Kidney capillary endothelial cell (primary cell): ENCODE data around the gene MARCHF2.

Source experiments
- DNase-seq: peaks from one replicate; pipeline ENCODE4 v3.0.0-alpha.2; 2018; ENCODE audit warnings: low spot score

Gene MARCHF2

DNA sequence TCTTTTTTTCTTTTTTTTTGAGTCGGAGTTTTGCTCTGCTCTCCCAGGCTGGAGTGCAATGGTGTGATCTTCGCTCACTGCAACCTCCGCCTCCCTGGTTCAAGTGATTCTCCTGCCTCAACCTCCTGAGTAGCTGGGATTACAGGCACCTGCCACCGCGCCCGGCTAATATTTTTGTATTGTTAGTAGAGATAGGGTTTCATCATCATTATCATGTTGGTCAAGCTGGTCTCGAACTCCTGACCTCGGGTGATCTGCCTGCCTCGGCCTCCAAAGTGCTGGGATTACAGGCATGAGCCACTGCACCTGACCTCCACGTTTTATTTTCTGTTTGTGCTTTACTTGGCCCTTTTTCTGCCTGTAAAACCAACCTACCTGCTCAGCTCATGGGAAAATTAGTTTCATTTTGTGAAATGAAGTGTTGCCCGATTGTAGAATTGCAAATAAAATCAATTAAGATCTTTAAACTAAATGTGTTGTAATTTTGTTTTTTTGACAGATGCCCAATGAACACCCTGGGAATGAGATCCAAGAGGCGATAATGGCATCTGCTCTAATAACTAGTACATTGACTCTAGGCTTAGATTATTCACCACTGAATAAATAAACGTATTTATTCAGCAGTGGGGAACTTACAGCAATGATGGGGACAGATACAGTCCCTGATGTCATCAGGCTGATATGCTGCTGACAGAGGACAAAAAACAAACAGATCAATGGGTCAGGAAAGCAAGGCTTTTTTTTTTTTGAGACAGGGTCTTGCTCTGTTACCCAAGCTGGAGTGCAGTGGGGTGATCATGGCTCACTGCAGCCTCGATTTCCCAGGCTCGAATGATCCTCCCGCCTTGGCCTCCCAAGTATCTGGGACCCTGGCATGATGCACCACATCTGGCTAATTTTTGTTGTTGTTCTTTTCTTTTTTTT is 25.2 kb upstream of the MARCHF2 start:
- DNase-seq = no peak

GRCh38 chr19:8388612-8388958 is 24.5 kb upstream of the MARCHF2 start:
- no peak for DNase-seq

- DNase-seq = peak; percentile 99
These were observed 23.1 kb upstream of the MARCHF2 start, which contains the start of gene RAB11B for GRCh38 chr19:8389891-8390616. Gene RAB11B, plus strand, starts transcription at chr19:8390360. Its CDS starts 57 bp downstream, at chr19:8390417.

DNA sequence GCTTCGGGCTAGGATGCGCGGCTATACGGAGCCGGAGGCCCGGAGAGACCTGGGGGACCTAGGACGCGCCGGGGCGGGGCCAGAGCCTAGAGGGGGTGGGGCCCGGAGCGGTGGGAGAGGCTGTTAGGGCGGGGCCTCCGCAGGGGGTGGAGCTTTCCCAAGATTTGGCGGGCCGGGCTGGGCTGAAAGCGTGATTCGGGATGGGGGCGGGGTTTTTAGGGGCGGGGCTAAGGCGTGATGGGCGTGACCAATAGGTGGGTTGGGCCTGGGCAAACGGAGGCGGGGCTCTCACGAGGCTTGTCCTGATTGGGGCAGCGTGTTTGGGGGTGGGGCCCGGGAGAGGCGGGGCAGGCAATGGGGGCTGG is 22.5 kb upstream of the MARCHF2 start:
- DNase-seq = peak; percentile 89

GRCh38 chr19:8391198-8392016 is 21.7 kb upstream of the MARCHF2 start:
- DNase-seq = no peak

DNA sequence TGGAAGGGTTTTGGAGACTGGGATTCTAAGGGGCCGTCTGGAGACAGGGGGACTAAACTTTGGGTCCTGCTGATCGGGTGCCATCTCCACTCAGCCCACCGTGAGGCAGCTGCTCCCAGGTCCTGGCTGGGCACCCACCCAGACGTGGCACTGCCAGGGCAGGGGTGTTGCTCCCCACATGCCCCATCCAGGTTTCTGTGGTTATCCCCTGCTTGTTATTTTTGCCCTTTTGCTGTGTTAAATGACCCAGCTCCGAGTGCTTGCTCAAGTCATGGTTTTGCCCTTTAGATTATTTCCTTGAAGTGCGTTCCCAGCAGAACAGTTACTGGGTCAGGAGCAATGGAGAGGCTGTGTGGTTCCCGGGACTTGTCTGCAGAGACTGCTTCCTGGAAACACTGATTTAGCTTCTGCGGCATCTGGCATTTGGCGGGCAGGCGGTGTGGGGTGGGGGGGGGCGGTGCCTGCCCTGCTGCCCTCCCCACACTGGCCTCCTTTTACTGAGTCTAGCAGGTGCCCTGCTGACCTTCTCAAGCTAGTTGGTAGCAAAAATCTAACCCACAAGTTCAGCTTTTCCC is 21.0 kb upstream of the MARCHF2 start:
- no peak for DNase-seq

DNA sequence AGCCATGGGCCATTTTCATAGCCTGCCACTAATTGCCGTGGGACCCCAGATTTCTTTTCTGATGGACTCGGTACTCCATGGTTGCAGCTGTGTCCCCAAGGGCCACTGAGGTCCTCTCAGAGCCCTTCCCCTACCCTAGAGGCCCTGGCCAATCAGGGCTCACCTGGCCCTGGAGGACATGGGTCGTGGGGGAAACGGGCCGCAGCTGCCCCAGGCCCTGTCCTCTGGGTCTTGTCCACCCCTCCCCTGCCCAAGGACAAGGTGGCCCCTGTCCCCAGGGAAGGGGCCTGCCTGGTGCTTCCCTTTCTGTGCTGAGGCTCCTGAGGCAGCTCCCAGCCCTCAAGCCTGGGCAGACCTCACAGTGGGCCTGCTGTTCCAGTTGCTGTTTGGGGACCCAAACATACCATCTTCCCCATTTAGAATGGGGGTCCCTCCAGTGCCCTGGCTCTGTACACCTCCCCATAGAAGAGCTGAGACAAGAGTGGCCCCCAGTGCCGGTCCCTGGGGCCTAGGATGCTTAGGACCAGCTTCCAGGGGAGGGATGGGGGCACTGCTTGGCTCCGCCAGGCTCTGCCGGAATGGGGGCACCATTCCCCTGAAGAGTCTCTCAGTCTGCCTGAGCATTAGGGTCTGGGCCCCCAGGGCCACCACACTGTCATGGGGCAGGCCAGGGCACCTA is 19.8 kb upstream of the MARCHF2 start:
- DNase-seq = no peak

- no peak for DNase-seq
These were observed 19.2 kb upstream of the MARCHF2 start for GRCh38 chr19:8393871-8394250.

- DNase-seq = no peak
These were observed 17.5 kb upstream of the MARCHF2 start for GRCh38 chr19:8395621-8396082.

- no peak for DNase-seq
These were observed 16.9 kb upstream of the MARCHF2 start for GRCh38 chr19:8396185-8396562.

DNA sequence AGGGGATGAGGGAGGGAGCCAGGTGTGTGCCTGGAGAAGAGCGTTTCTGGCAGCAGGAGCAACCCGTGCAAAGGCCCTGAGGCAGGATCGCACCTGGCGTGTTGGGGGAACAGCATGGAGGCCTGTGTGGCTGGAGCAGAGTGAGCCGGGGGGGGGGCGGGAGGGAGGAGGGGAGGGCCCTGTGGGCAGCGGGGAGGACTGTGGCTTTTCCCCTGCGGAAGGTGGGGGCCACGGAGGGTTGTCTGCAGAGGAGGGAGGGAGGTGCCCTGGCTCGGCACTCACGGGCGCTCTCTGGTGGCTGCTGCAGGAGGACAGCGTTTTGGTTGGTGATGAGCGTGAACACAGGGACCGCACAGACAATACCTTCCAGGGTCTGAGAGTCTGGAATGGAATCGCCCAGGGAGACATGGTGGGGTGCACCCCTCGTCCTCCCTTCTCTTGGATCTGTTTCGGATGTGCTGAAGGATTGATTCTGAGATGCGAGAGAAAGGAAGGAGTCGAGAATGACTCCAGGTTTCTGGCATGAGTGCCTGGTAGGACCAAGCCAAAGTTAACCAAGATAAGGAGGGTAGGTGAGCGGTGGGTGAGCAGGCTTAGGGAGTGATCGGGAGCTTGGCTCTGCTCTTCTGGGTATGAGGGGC is 16.4 kb upstream of the MARCHF2 start:
- DNase-seq = peak; percentile 59

DNA sequence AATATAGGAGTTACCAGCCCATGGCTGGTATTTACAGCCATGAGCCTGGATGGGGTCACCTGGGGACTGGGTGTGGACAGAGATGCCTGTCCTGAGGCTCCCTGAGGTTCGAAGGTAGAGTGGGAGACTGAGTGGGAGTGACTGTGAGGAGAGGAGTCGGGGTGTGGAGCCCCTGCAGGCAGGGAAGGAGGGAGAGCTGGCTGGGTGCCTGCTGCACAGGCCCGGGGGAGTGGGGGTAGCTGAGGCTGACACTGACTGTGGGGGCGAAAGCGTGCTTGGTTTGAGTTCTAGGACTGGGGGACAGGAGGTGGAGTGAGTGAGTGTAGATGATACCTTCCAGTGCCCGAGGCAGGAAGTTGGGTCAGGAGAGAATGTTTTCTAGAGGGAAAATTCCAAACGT is 15.8 kb upstream of the MARCHF2 start:
- no peak for DNase-seq

GRCh38 chr19:8397746-8398310 is 15.3 kb upstream of the MARCHF2 start:
- DNase-seq = no peak

DNA sequence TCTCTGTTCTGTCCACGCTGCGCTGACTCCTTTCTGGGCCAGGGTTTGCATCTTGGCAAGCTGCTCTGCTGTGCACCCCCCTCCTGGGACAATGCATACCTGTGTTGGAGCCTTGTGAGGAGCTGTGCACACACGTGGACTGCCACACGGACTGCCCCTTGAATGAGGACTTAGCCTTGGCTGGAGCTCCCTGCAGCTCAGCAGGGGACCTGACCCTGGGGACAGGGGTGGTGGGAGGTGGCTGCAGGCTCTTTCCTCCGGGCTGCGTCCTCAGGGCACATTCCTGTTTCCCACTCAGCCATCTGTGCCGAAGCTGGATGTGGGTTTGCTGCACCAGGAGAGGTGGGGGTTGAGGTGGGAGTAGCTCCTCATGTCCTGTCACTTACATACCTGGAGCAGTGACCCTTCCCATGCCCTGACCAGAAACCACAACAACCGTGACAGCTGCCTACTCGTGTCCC is 14.8 kb upstream of the MARCHF2 start:
- no peak for DNase-seq

GRCh38 chr19:8399681-8400188 is 13.4 kb upstream of the MARCHF2 start:
- no peak for DNase-seq

GRCh38 chr19:8401981-8402411 is 11.1 kb upstream of the MARCHF2 start:
- DNase-seq = no peak

DNA sequence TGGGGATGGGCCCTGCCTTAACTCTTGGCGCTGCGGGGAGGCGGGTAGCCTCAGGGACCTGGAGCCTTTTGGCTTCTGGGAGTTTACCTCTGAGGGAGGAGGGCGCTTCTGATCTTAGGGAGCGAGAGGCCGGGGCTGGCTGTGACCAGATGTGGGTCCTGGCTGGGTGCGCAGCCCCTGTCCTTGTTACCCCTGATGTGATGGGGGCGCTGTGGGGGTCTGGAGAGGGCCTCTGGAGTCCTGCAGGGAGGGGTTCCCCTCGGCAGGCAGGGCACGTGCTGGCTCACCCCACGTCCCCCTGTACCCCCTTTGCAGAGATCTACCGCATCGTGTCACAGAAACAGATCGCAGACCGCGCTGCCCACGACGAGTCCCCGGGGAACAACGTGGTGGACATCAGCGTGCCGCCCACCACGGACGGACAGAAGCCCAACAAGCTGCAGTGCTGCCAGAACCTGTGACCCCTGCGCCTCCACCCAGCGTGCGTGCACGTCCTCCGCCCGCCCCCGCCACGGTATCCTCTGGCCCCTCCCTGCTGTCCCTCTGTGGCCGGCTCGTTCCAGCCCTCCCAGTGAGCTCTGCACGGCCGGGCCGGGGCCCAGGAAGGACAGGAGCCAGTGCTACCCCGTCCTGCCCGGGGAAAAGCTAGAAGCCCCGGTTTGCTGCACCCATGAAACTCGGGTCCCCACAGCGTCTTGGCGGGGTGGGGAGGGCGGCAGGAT is 9.8 kb upstream of the MARCHF2 start:
- DNase-seq = no peak

- no peak for DNase-seq
These were observed 9.3 kb upstream of the MARCHF2 start for GRCh38 chr19:8403820-8404109.

- DNase-seq = no peak
These were observed 8.5 kb upstream of the MARCHF2 start for GRCh38 chr19:8404391-8405151.
